ENCODE measurements around the gene ZNF287.

ZNF287 gene

DNA sequence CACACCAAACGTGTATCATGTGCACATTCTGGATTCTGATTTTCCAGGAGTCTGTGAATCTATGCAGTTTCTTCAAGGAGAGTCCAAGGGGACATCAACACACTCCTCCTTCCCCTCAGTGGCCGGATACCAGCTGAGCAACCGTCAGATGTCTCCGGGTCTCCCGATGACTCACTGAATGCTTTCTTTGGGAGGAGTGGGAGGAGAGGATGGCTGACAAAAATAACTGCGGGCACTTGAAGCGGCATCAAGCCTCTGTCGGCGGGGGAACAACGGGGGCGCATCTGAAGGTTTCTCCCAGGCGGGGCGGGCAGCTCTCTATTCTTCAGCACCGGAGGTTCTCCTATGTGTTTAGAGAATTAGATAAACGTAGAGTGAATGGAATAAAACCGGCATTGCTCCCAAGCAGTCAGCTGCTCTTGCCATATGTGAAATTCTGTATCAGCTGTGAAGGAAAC lies 52.4 kb downstream of the ZNF287 start:
- DNase-seq (ENCODE audit: low spot score) = no peak

DNA sequence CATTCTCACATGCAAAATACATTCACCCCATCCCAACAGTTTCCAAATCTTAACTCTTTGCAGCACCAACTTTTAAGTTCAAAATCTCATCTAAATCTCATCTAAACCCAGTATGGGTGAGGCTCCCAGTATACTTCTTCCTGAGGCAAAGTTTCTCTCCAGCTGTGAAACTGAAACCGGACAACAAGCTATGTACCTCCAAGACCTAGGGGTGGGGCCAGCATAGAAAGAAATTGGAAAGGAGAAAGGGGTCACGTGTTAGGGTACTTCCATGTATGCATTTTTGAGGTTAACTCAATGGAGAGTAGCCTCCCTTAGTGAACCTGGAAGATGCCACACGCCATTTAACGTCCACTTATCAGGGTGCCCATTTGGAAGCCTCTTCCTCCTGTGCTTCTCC lies 53.1 kb downstream of the ZNF287 start:
- DNase-seq (ENCODE audit: low spot score) = no peak

DNA sequence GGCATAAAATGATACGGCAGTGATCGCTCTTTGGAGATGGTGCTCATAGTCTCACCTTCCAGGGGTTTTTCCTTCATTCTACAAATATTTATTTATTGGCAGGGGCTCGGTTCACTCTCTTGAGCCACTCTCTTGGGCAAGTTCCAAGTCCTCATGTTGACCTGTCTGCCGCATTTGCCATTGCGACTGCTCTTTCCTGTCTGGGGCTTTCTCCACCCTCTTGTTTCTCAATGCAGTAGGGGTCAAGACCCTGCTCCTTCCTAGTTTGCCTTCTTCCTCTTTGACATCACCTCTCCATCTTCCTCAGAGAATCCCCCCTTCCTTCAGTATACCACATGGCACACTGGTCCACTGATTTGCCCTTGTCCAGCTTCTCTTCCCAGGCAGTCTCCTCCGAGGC lies 55.1 kb downstream of the ZNF287 start:
- no peak for DNase-seq (ENCODE audit: low spot score)

DNA sequence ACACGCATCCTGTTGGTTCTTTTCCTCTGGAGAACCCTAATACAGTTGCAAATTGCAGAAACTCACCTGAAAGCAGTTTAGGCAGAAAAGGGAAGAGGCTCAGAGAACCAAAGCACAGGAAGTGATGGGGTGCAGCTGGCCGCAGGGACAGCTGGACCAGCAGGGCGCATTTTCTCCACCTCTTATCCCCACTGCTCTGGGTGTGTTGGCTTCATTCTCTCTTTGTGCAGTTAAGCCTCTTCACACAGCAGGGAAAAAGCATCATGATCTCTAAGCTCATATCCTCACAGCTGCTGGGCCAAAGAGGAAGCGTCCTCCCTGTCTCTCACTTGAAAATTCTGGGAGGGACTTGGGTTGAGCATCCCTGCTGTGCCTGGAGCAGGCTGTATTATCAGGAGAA lies 57.0 kb downstream of the ZNF287 start:
- DNase-seq (ENCODE audit: low spot score) = no peak

DNA sequence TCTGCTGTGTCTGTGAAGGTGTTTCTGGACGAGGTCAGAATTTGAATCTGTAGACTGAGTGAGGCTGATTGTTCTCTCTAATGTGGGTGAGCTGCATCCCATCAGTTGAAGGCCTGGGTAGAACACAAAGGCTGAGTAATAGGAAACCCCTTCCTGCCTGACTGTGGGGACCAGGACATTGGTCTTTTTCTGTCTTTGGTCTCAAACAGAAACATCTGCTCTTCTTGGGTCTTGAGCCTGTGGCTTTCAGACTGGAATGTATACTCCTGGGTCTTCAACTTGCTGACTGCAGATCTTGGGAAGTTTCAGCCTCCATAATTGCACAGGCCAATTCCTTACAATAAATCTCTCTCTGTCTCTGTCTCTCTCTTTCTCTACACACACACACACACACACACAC lies 57.4 kb downstream of the ZNF287 start:
- no peak for DNase-seq (ENCODE audit: low spot score)

DNA sequence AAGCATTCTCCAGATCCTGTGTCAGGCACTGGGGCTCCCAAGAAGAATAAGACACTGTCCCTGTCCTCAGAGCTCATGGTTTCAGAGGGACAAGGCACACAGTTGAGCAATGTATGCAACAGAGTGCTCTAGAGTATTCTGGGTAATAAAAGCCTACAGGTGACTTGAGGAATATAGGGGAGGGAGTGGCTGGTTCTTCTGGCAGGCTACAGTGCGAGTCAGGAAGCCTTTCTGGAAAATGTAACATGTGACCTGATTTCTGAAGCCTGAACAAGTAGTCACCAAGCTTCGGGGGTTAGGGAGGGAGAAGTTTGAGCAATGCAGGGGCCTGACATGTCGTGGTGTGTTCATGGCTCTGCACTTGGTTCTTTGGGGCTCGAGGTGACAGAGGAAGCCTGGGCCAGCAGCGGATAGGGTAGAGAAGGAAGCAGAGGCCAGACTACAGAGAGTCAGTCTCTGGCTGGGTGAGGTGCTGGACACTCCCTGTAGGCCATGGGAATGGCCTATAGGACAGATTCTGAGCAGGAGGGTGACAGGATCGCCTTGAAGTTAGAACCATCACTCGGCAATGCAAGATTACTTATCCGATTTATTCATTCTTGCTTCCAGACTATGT lies 61.0 kb downstream of the ZNF287 start:
- DNase-seq (ENCODE audit: low spot score) = no peak

DNA sequence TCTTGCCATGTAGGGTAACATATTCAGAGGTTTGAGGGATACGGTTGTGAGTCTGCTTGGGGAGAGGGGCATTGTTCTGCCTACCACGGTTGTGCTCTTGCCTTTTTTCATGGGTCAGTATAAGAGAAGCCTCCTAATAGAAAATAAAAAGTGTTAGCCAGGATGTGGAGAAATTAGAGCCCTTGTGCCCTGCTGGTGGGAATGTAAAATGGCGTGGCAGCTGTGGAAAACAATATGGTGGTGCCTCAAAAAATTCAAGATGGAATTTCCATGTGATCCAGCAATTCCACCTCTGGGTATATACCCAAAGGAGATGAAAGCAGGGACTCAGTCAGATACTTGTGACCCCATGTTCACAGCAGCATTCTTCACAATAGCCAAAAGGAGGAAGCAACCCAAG lies 62.8 kb downstream of the ZNF287 start:
- no peak for DNase-seq (ENCODE audit: low spot score)

DNA sequence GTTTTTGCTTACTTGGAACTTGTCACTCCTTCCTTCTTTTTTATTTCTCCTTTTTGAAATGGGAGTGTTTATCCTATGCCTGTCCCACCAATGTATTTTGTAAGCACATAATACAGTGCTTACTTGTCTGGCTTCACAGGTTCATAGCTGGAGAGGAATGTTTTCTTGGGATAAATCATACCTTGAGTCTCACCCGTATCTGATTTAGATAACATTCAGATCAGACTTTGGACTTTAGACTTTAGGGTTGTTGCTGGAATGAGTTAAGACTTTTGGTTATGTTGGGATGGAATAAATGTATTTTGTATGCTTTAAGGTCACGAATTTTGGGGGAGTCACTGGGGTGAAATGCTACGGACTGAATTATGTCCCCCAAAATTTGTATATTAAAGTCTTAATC lies 64.0 kb downstream of the ZNF287 start:
- no peak for DNase-seq (ENCODE audit: low spot score)

Data from germinal center (tissue), 1 donor.